RPMI8226 (cell line): Measurements from ENCODE around the gene PGC.

Source experiments
- DNase-seq: peaks from one replicate; pipeline ENCODE4 v3.0.0-alpha.2; 2015

Gene PGC

GRCh38 chr6:41743406-41744235 lies 3.6 kb downstream of the PGC start:
- no peak for DNase-seq

DNA sequence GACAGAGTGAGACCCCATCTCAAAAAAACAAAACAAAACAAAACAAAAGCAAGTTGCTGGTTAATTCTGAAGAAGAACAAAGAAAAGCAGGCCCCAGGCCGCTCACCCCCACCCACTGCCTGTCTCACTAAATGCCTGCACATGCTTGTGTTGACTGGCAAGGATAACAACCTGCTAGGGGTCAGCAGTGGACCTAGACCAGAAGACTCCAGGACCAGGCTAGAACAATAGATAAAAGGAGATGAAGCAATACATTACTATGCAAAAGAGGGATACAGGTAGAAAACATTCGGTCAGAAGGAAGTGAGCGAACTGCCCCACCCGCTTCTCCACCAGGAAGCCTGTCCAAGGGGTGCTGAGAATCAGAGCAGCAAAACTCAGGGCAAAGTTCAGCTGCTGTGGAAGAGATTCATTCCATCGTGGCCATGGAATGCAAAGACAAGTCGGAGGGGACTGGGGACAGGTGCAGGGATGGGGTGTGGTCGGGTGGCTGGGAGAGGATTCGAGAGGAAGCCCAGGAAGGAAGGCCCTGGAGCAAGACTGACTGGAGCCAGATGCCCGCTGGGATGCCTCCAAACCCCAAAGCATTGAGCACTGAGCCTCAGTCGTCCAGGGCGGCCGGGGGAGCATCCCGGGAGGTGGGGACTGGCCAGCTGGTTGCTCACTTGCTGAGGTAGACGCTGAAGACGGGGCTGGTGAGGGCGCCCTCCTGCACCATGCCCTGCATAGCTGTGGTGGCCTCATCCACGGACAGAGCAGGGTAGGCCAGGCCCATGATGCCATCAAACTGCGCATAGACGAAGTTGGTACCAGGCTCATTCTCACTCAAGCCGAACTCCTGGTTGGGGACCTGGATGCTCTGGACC lies 5.3 kb downstream of the PGC start:
- DNase-seq = no peak

DNA sequence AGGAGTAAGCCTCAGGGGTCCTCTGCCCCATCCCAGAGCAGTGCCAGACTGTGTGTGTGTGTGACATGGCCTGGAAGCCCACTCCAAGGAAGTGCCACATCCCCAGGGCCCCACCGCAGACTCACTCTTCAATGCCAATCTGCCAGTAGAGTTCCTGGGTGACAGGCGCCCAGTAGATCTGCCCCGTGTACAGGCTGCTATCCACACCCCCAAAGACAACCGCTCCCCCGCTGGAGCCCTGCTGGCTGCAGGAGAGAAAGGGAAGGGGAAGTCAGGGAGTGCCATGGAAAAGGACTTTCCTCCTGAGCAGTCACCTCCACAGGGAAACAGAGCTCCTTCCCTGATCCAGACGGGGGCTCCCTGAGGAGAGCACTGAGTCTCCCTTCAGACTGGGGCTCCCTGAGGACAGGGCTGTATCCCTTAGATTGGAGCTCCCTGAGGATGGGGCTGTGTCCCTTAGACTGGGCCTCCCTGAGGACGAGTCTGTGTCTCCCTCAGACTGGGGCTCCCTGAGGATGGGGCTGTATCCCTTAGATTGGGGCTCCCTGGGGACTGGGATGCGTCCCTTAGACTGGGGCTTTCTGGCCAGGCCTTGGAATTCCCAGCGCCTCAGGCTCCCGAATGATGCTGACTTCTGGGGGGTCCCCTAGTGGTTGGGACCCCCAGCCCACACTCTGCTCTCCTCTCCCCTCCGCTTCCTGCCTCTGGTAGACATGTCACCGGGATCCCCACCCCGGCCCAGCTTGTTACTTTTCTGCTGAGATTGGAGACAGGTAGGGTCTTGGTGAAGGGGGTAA lies 6.6 kb downstream of the PGC start:
- no peak for DNase-seq

DNA sequence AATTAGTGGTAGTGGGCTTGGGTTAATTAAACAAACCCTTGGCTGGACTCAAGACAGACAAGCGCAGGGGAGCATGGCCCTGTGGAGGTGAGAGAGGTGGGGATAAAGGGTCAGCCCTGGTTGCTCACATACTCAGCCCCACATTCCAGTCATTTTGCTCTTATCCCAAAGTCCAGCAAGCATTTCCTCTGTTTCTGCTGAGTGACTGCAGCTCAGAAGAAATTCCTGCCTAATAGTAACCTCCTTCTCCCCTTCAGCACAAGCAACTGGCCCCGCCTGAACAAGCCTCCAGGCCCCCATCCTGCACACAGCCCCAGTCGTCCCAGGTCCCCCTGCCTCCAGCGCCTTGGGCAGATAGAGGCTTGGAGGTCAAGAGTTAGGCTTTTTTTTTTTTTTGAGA lies 8.2 kb downstream of the PGC start:
- no peak for DNase-seq

GRCh38 chr6:41737591-41738130 lies 9.5 kb downstream of the PGC start:
- DNase-seq = no peak

DNA sequence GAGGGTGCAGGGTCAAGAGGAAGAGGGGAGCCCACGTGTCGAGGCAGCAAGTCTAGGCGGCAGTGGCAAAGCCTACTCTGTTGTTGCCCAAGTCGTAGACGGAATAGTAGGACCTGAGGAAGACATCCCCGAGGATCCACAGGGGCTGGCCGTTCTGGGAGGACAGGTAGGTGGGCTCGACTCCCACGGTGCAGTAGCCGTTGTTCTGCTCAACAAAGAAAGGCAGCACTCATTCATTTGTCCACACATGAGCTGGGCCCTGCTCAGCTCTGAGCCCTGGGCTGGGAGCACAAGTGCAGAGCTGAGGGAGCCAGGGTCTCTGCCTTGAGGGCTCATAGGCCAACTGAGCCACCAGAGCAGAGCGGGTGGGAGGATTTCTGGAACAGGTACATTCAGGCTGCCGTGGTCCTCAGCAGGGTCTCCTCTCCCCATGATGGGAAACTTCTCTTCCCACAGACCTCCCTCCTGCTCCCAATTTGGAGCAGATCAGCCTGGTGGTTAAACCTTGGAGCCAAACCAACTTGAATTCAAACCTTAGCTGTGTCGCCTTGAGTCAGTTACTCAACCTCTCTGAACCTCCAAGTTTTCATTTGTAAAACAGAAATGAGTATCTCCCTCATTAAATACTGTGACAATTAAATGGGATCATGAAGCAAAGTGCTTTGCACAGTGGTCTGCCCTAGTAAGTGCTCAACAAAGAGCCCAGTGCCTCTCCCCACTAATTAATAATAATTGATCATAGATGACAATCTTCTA lies 10.2 kb downstream of the PGC start:
- no peak for DNase-seq

- no peak for DNase-seq
Measured at GRCh38 chr6:41736186-41736733, 10.9 kb downstream of the PGC start.

- peak; percentile 93 for DNase-seq
Measured at GRCh38 chr6:41735427-41736185, 11.6 kb downstream of the PGC start, which contains the start of gene TFEB. TFEB (minus strand) TSS chr6:41735608; CDS start chr6:41691213, 44,395 bp downstream.

DNA sequence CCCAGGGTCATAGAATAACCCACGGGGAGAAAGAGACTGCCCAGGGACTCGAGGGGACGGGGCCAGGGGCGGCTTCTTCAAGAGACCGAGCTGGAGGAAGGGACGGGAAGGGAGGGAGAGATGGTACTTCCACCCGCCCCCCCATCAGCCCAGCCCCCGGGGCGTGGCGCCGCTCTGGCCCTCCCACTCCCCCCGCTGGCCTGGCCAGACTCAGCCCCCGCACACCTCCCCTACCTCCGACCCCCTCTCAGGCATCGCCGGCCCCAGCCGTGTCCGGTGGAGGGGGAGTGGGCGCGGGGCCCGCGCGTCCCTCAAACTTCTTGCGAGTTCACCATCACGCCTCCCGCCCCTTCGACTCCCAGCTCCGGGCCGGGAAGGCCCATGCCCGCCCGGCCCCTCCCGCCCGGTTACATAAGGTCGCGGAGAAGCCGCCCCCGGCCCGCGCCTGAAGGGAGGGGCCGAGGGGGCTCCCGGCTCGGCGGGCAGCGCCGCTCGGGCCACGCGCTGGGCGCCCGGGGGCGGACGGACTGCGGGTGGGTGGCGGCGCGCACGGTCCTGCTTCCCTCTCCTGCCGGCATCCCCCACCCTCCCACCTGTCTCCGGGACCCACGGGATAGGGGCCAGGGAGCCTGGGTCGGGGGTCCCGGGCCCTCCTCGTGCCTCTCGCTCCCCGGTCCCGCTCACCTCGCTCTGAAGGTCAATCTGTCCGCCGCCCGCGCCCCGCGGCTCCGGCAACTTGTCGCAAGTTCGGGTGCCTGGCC lies 12.4 kb downstream of the PGC start:
- DNase-seq = peak; percentile 61

GRCh38 chr6:41733707-41734665 lies 13.2 kb downstream of the PGC start:
- peak; percentile 73 for DNase-seq

GRCh38 chr6:41733360-41733706 lies 13.9 kb downstream of the PGC start:
- DNase-seq = no peak

- DNase-seq = peak; percentile 31
Measured at GRCh38 chr6:41732591-41733359, 14.4 kb downstream of the PGC start.

- DNase-seq = no peak
Measured at GRCh38 chr6:41732149-41732548, 15.0 kb downstream of the PGC start.

- DNase-seq = no peak
Measured at GRCh38 chr6:41731561-41732086, 15.6 kb downstream of the PGC start.

GRCh38 chr6:41730531-41731436 lies 16.4 kb downstream of the PGC start:
- no peak for DNase-seq

DNA sequence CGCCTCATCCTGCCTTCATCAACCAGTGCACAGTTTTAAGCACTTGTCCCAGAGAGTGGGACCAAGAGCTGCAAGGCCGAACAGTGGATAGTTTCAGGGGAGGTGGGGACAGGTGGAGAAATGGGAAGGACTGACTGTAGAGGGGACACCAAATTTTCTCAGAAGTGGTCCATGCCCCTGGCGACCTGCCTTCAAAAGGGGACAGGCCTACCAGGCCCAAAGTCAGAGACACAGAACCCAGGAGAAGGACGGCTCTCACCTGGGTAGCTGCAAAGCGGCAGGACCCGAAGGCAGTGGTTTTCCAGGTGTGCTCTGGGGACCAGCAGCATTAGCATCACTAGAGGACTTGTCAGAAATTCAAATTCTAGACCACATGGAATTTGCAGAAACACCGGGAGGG lies 17.6 kb downstream of the PGC start:
- no peak for DNase-seq

DNA sequence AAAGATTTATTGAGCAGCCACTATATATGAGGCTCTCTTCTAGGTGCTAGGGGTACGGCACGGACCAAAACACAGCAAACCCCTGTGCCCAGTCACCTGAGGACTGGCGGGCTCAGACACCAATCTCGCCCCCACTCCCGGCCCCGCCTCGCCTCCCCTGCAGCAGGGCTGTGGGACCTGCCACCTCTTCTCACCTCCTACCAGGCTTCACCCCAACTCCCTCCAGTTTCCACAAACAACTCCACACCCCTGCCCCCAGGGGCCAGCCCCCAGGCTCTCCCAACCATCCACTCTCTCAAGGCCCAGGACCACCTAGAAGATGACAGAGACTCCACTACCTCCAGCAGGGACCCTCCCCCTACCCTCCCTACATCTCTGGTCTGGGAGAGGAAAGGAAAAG lies 18.2 kb downstream of the PGC start:
- DNase-seq = no peak
